ENCODE measurements around the gene CDK5R1.
"Not testable (repeated sequence)": the region's sequence is repeated elsewhere in the genome, so short reads cannot be mapped to it uniquely, and the experiment has no call there.

The CDK5R1 gene

DNA sequence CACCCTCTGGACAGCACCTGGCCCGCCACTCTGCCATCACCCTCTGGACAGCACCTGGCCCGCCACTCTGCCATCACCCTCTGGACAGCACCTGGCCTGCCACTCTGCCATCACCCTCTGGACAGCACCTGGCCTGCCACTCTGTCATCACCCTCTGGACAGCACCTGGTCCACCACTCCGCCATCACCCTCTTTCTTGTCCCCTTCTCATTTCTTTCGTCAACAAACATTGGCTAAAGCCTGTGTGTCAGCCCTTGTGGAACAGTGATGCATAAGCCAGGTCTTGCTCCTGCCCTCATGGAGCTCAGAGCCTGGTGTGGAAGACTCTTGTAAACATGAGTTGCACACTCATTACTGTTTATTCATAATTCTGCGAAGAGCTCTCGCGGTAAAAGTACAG lies 31.2 kb downstream of the CDK5R1 start:
- no peak for DNase-seq (ENCODE audit: low read depth)

DNA sequence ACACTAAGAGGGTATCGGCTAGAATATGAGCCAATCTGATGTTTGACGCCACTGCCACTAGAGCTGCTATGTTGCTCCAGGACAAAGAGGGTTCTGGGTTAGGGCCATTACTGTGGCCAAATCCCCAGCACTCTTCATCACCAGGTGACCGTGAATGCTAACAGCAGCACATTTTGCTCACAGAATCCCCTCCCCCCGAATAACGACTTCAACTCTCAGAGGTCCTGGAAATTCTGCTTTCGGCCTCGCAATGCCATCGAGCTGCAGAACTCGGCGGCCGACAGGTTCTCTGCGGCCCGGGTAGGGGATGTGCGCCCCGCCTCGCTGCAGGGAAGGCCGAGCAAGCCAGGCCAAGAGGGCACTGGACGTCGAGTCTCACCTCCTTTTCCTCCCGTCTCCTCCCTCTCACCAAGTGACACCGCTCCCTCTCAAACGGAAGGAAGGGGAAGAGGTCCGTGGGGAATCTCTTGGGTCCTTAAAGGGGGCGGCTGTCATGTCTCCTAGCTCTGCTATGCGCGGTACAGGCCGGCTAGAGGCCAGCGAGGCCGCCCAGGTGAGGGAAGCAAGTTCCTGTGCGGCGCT lies 31.9 kb downstream of the CDK5R1 start:
- no peak for DNase-seq (ENCODE audit: low read depth)

DNA sequence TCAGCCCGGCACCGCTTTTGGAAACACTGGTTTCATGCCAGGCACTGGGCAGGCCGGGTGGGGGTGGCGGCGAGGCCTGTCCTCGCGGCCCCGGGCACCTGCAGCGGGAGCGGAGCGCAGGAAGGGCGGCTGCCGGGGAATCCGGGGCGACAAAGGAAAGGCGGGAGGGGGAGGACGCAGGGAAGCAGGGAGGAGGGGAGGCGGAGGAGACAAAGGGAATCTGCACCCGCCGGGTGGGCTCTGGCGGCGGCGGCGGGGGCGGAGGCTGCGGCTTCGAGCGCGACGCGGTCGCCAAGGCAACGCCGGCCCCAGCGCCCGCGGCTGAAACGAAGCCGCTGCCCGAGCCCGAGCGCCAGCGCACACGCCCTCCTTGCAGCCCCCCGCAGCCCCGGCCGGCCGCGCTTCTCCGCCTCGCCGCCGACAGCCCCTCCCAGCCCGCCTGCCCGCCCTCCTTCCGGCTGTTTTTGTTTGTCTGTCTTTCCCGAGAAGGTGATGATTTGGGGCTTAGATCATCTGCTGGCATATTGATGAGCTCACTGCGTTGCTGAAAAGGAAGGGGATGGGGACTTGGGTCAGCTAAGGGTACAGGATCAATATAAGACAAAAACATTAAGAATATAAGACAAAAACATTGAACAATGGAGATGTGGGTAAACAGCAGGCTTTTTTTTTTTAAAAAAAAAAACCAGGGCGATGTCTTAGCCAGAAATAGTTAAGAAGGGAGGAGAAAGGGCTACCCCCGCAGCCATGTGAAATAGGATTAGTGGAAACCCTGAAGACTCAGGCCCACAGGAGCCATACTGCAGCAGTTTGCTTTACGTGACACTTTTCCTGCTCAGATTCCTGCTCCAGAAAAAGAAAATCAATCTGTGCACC lies 32.7 kb downstream of the CDK5R1 start:
- peak; percentile 53 for DNase-seq (ENCODE audit: low read depth)

DNA sequence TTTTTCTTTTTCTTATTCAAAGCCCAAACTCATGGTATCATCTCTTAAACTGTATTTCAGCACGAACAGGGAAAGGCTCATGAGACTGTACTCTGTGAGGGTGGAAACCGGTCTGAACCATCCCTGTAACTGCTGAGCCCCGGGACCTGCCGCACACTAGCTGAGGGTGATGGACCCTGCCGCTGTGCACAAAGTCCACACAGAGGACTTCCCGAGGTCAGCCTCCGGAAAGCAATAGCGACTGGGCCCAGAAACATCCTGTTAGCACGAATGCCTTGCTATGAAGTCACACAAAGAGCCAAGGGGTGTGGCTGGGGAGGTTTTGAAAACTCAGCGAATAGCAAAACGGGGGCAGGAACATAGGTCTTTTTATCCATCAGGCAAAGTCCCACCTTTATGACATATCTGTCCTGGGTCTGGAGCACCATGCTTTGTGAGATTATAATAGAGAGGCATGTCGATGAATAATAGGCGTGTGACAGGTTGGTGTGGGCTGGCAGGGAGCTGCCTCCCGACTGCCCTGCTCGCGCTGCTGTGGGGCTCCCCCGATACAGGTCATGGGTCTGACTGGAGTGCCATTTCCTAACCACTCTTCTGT lies 33.4 kb downstream of the CDK5R1 start:
- no peak for DNase-seq (ENCODE audit: low read depth)

DNA sequence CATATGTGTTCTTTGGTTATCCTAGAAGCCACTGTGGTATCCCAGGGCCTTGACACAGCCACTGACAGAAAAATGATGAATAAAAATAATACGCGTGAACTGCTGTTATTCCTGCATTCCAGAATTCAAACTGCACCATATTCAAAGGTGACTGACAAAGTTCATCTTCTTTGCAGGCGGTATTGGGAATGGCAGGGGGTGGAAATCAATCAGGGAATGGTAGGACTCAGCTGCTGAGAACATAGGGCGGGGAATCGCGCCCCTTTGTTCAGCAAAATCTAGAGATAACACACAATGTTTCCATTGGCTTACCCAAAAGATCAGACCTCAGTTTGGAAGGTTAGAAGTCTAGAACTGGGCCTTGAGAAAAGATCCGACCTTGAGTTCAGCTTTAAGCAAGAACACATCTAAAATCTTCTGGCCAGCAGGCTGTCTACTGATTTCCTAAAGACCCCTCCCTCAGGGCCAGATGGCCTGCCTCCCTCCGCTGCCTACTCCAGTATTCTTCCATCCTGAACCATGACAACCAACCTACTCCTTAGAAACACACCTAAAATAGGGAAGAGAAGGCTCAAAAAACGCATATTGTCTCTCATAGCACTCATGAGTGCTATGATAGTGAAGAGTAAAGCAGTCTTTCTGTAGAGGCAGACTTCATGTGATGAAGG lies 34.1 kb downstream of the CDK5R1 start:
- no peak for DNase-seq (ENCODE audit: low read depth)

DNA sequence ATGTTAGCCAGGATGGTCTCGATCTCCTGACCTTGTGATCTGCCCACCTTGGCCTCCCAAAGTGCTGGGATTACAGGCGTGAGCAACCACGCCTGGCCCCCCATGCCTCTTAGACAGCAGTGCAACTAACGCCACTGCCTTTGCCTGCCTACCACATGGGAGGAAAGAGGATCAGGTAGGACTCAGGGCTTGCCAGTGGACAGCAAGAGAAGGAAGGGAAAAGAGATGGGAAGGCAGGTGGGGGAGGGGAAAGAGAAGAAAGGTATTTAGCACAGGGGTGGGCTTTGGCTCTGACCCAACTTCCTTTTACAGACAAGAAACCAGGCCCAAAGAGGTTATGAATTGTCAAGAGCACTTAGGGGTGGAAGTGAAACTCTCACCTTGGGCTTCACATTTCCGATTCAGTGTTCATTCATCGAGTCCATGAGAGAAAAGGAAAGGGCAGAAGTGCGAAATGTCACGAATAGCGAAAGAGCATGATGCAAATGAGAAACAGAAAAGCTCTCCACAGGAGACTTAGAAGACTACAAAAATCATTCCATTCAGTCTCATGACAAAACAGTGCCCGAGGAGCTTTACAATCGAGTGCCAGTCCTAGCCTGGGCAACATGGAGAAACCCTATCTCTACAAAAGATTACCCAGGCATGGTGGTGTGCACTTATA lies 36.4 kb downstream of the CDK5R1 start:
- DNase-seq (ENCODE audit: low read depth): no peak

DNA sequence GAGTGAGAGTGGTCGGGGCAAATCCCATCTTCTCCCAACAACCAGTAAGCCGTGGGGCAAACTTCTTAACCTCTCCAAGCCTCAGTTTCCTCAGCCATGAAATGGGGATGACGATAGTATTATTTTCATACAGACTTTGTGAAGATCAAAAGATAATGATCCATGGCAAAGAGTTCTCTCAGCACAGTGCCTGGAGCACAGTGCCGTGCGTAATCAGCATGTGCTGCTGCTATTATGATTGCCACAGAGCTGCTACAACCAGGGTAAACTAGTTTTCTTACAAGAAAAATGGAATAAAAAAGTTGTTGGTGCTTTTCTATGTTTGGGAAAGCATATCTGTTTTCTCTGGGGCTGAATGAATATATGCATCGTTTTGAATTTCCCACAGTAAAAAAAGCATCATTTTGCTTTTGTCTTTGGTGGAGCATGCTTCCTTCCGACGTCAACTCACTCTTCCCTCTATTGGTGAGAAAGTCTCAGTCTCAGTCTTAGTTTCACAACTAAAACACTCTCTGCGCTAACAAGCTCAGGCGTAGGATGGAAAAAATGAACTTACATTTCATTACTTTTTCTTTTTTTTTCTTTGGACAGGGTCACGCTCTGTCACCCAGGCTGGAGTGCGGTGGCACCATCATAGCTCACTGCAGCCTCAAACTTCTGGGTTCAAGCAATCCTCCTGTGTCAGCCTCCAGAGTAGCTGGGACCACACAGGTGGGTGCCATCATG lies 37.2 kb downstream of the CDK5R1 start:
- DNase-seq (ENCODE audit: low read depth): no peak

DNA sequence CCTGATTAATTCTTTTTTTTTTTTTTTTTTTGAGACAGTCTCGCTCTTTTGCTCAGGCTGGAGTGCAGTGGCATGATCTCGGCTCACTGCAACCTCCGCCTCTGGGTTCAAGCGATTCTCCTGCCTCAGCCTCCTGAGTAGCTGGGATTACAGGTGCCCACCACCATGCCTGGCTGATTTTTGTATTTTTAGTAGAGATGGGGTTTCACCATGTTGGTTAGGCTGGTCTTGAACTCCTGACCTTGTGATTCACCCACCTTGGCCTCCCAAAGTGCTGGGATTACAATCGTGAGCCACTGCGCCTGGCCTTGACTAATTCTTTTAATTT lies 37.7 kb downstream of the CDK5R1 start:
- DNase-seq (ENCODE audit: low read depth): not testable (repeated sequence)

DNA sequence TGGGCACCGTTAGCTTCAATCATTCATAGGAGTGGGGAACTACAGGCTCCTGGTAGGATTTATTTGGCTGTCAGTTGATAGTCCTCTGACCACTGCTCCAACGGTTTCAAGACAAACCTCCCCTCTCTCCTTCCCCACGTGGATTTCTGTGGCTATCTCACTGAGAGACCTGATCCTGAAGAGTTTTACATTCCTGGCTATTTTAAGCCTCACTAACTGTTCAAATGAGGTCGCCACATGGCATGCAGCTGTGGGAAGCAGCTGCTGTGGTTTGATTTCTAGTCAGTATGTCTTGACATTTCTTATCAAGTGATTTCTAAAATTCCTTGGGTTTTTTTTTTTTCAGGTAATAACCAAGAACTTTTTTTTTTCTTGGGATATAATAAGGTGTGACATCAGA lies 38.3 kb downstream of the CDK5R1 start:
- no peak for DNase-seq (ENCODE audit: low read depth)

DNA sequence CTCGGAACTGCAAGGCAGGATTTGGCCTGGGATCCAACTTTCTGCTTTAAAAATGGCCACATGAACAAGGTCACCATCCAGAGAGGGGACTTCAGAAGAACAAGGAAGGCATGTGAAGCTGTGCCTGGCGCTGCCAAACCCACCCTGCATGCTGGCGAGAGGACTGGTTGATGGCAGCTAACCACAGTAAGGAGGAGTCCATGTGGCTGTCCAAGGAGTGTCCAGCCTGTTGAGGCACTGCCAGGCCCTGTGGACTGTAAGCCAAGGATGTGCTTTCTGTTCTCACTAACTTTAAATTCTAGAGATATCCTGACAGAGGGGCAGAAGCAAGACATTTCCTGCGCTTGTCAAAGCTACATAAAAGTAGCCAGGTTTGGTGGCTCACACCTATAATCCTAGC lies 40.4 kb downstream of the CDK5R1 start:
- DNase-seq (ENCODE audit: low read depth): no peak

DNA sequence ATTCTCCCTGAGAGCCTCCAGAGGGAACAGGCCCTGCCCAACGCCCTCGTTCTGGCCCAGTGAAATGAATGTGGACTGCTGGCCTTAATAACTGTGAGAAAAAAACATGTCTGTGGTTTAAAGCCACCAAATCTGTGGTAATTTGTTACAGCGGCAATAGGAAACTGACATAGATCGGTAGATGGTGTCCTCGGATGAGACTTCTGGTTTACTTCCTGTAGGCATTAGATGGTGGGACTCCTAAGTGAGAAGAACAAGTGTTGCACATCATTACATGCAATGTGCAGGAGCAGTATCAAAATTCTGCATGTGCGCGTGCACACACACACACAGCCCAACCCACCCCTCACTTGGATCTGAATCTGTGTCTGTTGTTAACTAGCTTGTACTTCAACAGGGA lies 42.0 kb downstream of the CDK5R1 start:
- no peak for DNase-seq (ENCODE audit: low read depth)

DNA sequence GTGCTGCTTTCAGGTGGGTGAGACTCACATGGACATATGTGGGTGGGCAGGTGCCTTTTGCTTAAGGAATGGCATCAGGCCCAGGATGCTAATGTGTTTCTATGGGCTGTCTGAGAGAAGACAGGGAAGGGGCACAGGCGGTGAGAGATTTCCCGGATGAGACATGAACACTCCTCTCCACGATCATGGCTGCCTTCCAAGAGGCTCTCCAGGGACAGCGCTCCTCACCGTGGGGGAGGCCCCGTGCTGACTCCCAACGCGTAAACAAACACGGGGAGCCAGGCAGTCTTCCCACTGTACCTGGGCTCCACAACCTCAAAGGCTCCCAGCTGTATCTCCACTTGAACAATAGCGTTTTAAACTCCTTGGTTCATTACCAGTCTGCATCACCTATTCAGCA lies 42.8 kb downstream of the CDK5R1 start:
- DNase-seq (ENCODE audit: low read depth): no peak

DNA sequence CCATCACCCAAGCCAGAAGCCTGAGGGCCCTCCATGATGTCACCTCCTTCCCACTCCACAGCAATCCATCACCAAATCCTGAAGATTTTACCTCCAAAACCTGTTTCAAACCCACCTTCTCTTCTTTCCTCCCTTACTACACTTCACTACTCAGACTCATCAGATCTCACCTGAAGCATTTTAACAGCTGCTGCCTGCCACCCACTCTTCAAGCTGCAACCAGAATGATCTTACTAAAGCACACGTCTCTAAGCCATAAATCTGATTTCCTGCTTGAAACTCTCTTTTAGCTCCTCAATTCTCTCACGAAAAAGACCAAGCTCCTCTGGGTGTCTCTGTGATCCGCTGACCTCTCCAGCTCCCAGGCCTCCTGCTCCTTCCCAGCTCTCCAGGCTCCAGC lies 46.5 kb downstream of the CDK5R1 start:
- DNase-seq (ENCODE audit: low read depth): no peak

DNA sequence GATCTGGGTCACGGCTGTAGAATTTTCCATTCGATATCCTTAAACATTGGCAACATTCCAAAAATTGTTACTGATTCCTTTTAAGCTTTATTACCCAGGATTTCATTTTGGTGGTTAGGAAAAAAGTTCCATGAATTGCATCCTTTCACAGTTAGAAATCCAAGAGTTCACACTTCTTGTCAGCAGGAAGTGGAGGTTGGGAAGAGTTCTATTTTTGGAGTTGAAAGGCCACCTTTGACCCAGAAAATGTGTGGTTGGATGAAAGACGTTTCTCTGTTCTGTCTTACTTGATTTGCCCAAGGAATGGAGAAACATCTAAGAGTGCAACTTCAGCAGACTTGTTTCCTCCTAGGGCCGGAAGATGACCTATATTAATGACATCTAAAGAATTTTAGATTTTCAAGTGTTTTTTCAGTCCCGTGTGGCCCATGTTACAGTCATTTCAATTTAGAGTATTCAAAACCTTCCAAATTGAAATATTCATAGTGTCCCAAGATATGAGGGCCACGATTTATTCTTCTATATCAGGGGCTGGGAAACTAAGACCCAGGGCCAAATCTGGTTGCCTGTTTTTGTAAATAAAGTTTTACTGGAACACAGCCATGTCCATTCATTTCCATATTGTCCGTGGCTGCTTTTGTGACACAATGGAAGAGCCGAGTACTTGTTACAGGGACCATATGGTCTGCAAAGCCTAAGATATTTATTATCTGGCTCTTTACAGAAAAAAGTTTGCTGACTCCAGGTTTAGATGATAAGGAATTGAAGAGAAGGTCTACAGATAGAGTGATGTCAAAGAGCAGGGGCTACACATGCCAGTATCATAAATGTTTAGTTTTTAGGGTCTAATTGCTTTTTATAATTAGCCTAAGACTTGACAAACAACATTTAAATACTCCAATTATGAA lies 50.2 kb downstream of the CDK5R1 start:
- DNase-seq (ENCODE audit: low read depth): no peak

Data from stimulated activated CD8-positive, alpha-beta memory T cell treated with anti-CD3 and anti-CD28 coated beads, Interleukin-12 subunit alpha, Interleukin-12 subunit beta, amount 100 ng/mL, for 1 hour (primary cell).